Endothelial cell of umbilical vein (primary cell): ENCODE results near the gene NEO1. TPM values are rescaled to one million over a fixed set of nuclear protein-coding genes. Genes with fewer than 3 reads are reported as not detected.

Experiments
- BruUV-seq: library from RNA; stranded (reverse); fragments of 400-500 nt; replicated peaks from 2 replicates; lab custom pipeline; 2021; lab: Mats Ljungman, UMichigan
- CTCF ChIA-PET: fragments of 300-600, 350-600 bp; sonication (Branson Sonifier 250); formaldehyde crosslinking; loops from one replicate; lab custom pipeline; 2021; ENCODE audit warnings: antibody characterized with exemption, inconsistent platforms; lab: Charles Lee
- POLR2A ChIA-PET: fragments of 300-600, 350-600 bp; sonication (Branson Sonifier 250); formaldehyde crosslinking; loops from one replicate; lab custom pipeline; 2021; ENCODE audit warnings: antibody characterized with exemption, inconsistent platforms; lab: Charles Lee
- DNase-seq: peaks from one replicate; pipeline ENCODE4 v3.0.0-alpha.2; 2011; ENCODE audit warnings: low read depth, low spot score
- FAIRE-seq: peaks from 2 replicates; lab custom pipeline; 2011; peaks lifted over from hg19 to GRCh38; lab: Jason Lieb, UNC
- H2AFZ ChIP-seq: 2 replicates; pipeline ENCODE4 v1.6.0; 2012; ENCODE audit warnings: low read depth, low read length, control low read depth, inconsistent platforms
- H3K27ac ChIP-seq: 2 replicates; pipeline ENCODE4 v1.5.1; 2011; ENCODE audit warnings: low read depth, mild to moderate bottlenecking, control low read depth, low read length, moderate library complexity; ENCODE audit not compliant: insufficient read depth
- H3K27me3 ChIP-seq, 2 experiments: 2 replicates each; pipeline versions ENCODE4 v1.6.0 to v1.6.1; 2011; ENCODE audit warnings: low read length in 2 of 2, mixed read lengths in 1 of 2; ENCODE audit not compliant: control insufficient read depth in 2 of 2, insufficient read depth in 2 of 2
- H3K36me3 ChIP-seq, 2 experiments: 2 replicates in 1 of 2; 3 replicates in 1 of 2; pipeline ENCODE4 v1.5.1; 2011; ENCODE audit warnings: low read length in 2 of 2, mild to moderate bottlenecking in 1 of 2, moderate library complexity in 1 of 2; ENCODE audit not compliant: control insufficient read depth in 2 of 2, insufficient read depth in 2 of 2; ENCODE audit errors: extremely low read depth in 1 of 2
- H3K4me1 ChIP-seq: 3 replicates; pipeline ENCODE4 v1.5.1; 2011; ENCODE audit warnings: mild to moderate bottlenecking, low read length; ENCODE audit not compliant: control insufficient read depth, insufficient read depth; ENCODE audit errors: extremely low read depth
- H3K4me2 ChIP-seq: 2 replicates; pipeline ENCODE4 v1.6.1; 2011; ENCODE audit warnings: low read length, control low read depth, mixed read lengths; ENCODE audit not compliant: insufficient read depth
- H3K4me3 ChIP-seq, 3 experiments: fragments of 200-600 bp in 1 of 3; sonication (generic), shearing (Covaris generic) in 1 of 3; replicated peaks in 1 of 3; 2 replicates each; pipeline ENCODE4 v1.5.1; 2011 to 2016; ENCODE audit warnings: control low read depth in 3 of 3, low read length in 3 of 3, mild to moderate bottlenecking in 2 of 3, inconsistent platforms in 1 of 3, low read depth in 1 of 3, moderate library complexity in 1 of 3; ENCODE audit not compliant: insufficient read depth in 1 of 3
- H3K79me2 ChIP-seq: 2 replicates; pipeline ENCODE4 v1.6.0; 2012; ENCODE audit warnings: low read length, inconsistent platforms; ENCODE audit not compliant: control insufficient read depth, insufficient read depth
- H3K9ac ChIP-seq: replicated peaks from 2 replicates; pipeline ENCODE3; 2011; ENCODE audit warnings: low read length, control low read depth; ENCODE audit not compliant: insufficient read depth; ENCODE audit errors: extremely low read depth
- H3K9me1 ChIP-seq: replicated peaks from 3 replicates; pipeline ENCODE4 v1.6.0; 2011; ENCODE audit warnings: mild to moderate bottlenecking, low read length; ENCODE audit not compliant: control insufficient read depth, insufficient read depth; ENCODE audit errors: extremely low read depth
- H3K9me3 ChIP-seq: replicated peaks from 2 replicates; pipeline ENCODE4 v1.5.1; 2012; ENCODE audit warnings: low read length, inconsistent platforms; ENCODE audit not compliant: control insufficient read depth, insufficient read depth
- H4K20me1 ChIP-seq: replicated peaks from 2 replicates; pipeline ENCODE3; 2011; ENCODE audit warnings: mild to moderate bottlenecking, low read length; ENCODE audit not compliant: control insufficient read depth, insufficient read depth; ENCODE audit errors: extremely low read depth
- EZH2 ChIP-seq: IDR thresholded peaks from 2 replicates; pipeline ENCODE4 v1.6.1; 2012; ENCODE audit warnings: borderline replicate concordance, low read depth, mild to moderate bottlenecking, moderate library complexity, low read length, inconsistent platforms; ENCODE audit not compliant: severe bottlenecking
- FOS ChIP-seq: IDR thresholded peaks from 2 replicates; pipeline ENCODE4 v1.6.1; 2011; ENCODE audit warnings: mild to moderate bottlenecking, low read length, moderate library complexity, borderline replicate concordance; ENCODE audit not compliant: insufficient read depth
- GATA2 ChIP-seq: IDR thresholded peaks from 2 replicates; pipeline ENCODE4 v1.7.0; 2011; ENCODE audit warnings: low read depth, mild to moderate bottlenecking, moderate library complexity, mixed read lengths, low read length; ENCODE audit not compliant: insufficient read length, insufficient read depth
- JUN ChIP-seq: IDR thresholded peaks from 2 replicates; pipeline ENCODE4 v1.6.1; 2011; ENCODE audit warnings: borderline replicate concordance, low read depth; ENCODE audit not compliant: insufficient read length, insufficient read depth
- MYC ChIP-seq: IDR thresholded peaks from one replicate; pipeline ENCODE4 v1.6.1; 2011; ENCODE audit warnings: mild to moderate bottlenecking, low read depth, low read length
- POLR2A ChIP-seq: IDR thresholded peaks from 2 replicates; pipeline ENCODE4 v1.6.1; 2012; ENCODE audit warnings: low read depth, mild to moderate bottlenecking, control low read depth, low read length
- POLR2AphosphoS5 ChIP-seq: IDR thresholded peaks from 2 replicates; pipeline ENCODE4 v1.6.1; 2012; ENCODE audit warnings: low read depth, mild to moderate bottlenecking, control low read depth, low read length, moderate library complexity; ENCODE audit not compliant: insufficient read depth
- dilution Hi-C: fragments of 300-500 bp; cut with MboI; formaldehyde crosslinking; loops from one replicate; pipeline ENCODE4 v1.15.0; 2019; ENCODE audit warnings: low sequenced_read_pairs; ENCODE audit not compliant: extremely low pct_ligation_motif_present
- intact Hi-C: fragments of 100-400 bp; cut with micrococcal nuclease; formaldehyde crosslinking; loops from one replicate; pipeline ENCODE4 v1.10.0; 2022
- polyA plus RNA-seq, 4 experiments: library from polyadenylated mRNA; depleted of rRNA in 3 of 4; stranded (reverse) in 3 of 4; unstranded in 1 of 4; fragments of >200 nt; gene quantifications; 2 replicates each; pipeline versions ENCODE4 v1.2.1 to v1.2.3, GENCODE V29; 2011 to 2012; ENCODE audit warnings: missing spikeins in 1 of 4
- total RNA-seq: library from RNA; stranded (reverse); gene quantifications from 2 replicates; pipeline ENCODE4 v1.2.3, GENCODE V29; 2021
- TF ChIP-seq, protein P1 (sequence below): IDR thresholded peaks from 2 replicates; pipeline ENCODE4 v1.6.1; 2011; ENCODE audit not compliant: insufficient read depth, insufficient read length
- TF ChIP-seq, protein P2 (sequence below), 2 donors: IDR thresholded peaks; 1 replicate in 1 of 2; 2 replicates in 1 of 2; pipeline ENCODE4 v1.5.1; 2011; ENCODE audit warnings: low read length in 2 of 2, mild to moderate bottlenecking in 2 of 2, moderate library complexity in 2 of 2, control low read depth in 1 of 2, inconsistent platforms in 1 of 2, low read depth in 1 of 2; ENCODE audit not compliant: insufficient read depth in 1 of 2; ENCODE audit errors: extremely low read depth in 1 of 2

NEO1 gene
- total and polyA plus RNA-seq, 2 donors (not counting 3 experiments of a cell fraction or from before 2014, with no cell fraction given), result 0.12 to 0.35 TPM

DNA sequence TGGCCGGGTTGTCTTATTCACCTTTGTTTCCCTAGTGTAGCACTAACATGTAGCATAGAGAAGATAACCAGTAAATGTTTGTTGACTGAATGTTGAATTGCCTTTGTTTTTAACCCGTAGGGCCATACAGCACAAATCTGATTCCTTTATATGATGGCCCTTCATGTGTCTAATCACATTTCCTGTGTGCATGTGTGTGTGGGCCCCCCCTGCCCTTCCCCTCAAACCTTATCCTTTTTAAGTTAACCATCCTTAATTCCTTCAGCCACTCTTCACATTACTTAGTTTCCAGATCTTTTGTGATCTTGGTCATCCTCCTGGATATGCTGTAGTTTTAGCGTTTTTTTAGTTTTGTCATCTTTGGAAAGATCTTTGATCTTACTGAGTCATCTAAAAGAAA lies 4.2 kb downstream of the NEO1 start:
- intact Hi-C loops (no loop called here), dilution Hi-C loops (no loop called here)
- no peak overlapping the region for H3K9ac ChIP-seq
- no peaks in the 10 kb centered on the region for H4K20me1 ChIP-seq
- H3K4me1 ChIP-seq, result peaks cover 6% of the 10 kb centered on the region
- H2AFZ ChIP-seq, result no peak overlapping the region
- DNase-seq (no peak), FAIRE-seq (no peak)
- no TSS peak for BruUV-seq
- no peaks in the 10 kb centered on the region for H3K79me2 ChIP-seq
- peaks cover 53 to 85% of the 10 kb centered on the region in 2 experiments for H3K27me3 ChIP-seq
- TF ChIP-seq GATA2 (no peak), POLR2AphosphoS5 (no peak), EZH2 (no peak), MYC (no peak), JUN (no peak), FOS (no peak), POLR2A (no peak)
- TF ChIP-seq, protein P1, sequence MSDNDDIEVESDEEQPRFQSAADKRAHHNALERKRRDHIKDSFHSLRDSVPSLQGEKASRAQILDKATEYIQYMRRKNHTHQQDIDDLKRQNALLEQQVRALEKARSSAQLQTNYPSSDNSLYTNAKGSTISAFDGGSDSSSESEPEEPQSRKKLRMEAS, result no peak
- TF ChIP-seq, protein P2, sequence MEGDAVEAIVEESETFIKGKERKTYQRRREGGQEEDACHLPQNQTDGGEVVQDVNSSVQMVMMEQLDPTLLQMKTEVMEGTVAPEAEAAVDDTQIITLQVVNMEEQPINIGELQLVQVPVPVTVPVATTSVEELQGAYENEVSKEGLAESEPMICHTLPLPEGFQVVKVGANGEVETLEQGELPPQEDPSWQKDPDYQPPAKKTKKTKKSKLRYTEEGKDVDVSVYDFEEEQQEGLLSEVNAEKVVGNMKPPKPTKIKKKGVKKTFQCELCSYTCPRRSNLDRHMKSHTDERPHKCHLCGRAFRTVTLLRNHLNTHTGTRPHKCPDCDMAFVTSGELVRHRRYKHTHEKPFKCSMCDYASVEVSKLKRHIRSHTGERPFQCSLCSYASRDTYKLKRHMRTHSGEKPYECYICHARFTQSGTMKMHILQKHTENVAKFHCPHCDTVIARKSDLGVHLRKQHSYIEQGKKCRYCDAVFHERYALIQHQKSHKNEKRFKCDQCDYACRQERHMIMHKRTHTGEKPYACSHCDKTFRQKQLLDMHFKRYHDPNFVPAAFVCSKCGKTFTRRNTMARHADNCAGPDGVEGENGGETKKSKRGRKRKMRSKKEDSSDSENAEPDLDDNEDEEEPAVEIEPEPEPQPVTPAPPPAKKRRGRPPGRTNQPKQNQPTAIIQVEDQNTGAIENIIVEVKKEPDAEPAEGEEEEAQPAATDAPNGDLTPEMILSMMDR (IDR thresholded peaks at IDR 0.05; ENCODE audit: extremely low read depth in 1 of 2, insufficient read depth in 1 of 2, low read depth in 1 of 2, low read length in 2 of 2), result no peak
- no peak overlapping the region for H3K27ac ChIP-seq
- no peak overlapping the region for H3K4me3 ChIP-seq
- no peak overlapping the region for H3K4me2 ChIP-seq
- CTCF ChIA-PET, result interaction anchor here (1.0 kb wide), 1 partner anchor 24 kb away, joined by 3 read pairs; no protein-coding TSS in a partner anchor
- H3K36me3 ChIP-seq, result no peaks in the 10 kb centered on the region
- no peaks in the 10 kb centered on the region for H3K9me3 ChIP-seq
- no peaks in the 10 kb centered on the region for H3K9me1 ChIP-seq
- POLR2A ChIA-PET, result no interaction called here
